Measurements from ENCODE around the gene GRK2. TPM values are rescaled to one million over a fixed set of nuclear protein-coding genes. Genes with fewer than 3 reads are reported as not detected.

GRK2 gene
- total and polyA plus RNA-seq, 9 of the 15 experiments (the other 6 are each of a cell fraction or from before 2014, with no cell fraction given): 0.24 to 95.8 (median 56.5) TPM

DNA sequence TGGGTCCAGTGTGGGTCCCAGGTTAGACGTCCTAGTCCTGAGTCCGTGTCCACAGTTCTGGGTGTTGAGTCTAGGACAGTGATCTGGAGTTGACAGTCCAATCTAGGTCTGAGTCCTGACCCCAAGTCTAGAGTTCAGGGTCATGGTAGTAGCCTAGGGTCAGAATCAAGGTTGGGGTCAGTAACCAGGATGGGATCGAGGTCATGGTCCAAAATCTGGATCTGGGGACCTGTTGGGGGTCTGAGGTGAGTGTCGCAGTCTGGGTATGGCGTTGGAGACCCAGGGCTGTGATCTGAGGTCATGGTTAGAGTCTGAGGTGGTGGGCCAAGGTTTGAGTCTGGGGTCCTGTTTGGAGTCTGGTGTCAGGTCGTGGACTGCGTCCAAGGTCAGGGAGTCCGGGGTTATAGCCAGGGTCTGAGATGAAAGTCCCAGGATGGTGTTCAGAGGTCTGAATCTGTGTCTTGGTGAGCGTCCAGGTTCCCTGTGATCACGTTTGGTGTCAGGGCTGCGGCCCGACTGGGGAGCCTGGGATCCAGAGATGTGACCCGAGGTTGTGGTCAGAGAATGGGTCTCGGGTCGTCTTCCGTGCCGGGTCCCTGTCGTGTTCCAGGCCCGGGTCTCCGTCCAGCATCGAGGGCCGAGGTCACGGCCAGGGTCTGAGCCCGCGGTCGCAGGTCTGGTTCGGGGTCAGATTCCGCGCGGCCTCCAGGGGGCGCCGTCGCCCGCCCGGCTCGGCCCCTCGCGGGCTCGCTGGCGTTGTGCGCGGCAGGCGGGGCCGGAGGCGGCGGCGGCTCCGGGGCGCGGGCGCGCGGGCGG is 432 bp upstream of the GRK2 start (continued):
- TF ChIP-seq CTCF (IDR thresholded peaks at IDR 0.05 in 2 of 3, conservative IDR thresholded peaks at IDR 0.05 in 1 of 3; ENCODE audit: insufficient read depth in 2 of 3, low read depth in 1 of 3, low read length in 3 of 3) (peak; percentile 69 to 88 (median 82)), HDAC1 (IDR thresholded peaks at IDR 0.05) (no peak), KAT8 (IDR thresholded peaks at IDR 0.05; ENCODE audit: low read depth) (no peak), ZBTB9 (CRISPR knock-in tag; IDR thresholded peaks at IDR 0.05) (peak; percentile 51; the same call in 1 of the 2 replicates), ATF7 (IDR thresholded peaks at IDR 0.05) (0 out of 2 replicates have a peak, but pooled peaks have one; percentile 14), ZNF79 (CRISPR knock-in tag; IDR thresholded peaks at IDR 0.05; ENCODE audit: low read depth) (no peak), MAZ (CRISPR knock-in tag; conservative IDR thresholded peaks at IDR 0.05 in 1 of 2, IDR thresholded peaks at IDR 0.05 in 1 of 2) (peak; percentile 43 to 61; a peak in 3 of 4 replicates), SMARCB1 (IDR thresholded peaks at IDR 0.05; ENCODE audit: insufficient read length, low read depth) (no peak), RCOR1 (IDR thresholded peaks at IDR 0.05; ENCODE audit: borderline replicate concordance in 1 of 2, low read depth in 2 of 2, low read length in 2 of 2) (peak in 1 of 2 experiments; percentile 29; a peak in 1 of 4 replicates)
- TF ChIP-seq, protein P1, sequence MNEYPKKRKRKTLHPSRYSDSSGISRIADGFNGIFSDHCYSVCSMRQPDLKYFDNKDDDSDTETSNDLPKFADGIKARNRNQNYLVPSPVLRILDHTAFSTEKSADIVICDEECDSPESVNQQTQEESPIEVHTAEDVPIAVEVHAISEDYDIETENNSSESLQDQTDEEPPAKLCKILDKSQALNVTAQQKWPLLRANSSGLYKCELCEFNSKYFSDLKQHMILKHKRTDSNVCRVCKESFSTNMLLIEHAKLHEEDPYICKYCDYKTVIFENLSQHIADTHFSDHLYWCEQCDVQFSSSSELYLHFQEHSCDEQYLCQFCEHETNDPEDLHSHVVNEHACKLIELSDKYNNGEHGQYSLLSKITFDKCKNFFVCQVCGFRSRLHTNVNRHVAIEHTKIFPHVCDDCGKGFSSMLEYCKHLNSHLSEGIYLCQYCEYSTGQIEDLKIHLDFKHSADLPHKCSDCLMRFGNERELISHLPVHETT (CRISPR knock-in tag; conservative IDR thresholded peaks at IDR 0.05 in 1 of 2, IDR thresholded peaks at IDR 0.05 in 1 of 2): 0 out of 4 replicates have a peak, but pooled peaks of 1 of the 2 experiments have one; percentile 80
- TF ChIP-seq, protein P2, sequence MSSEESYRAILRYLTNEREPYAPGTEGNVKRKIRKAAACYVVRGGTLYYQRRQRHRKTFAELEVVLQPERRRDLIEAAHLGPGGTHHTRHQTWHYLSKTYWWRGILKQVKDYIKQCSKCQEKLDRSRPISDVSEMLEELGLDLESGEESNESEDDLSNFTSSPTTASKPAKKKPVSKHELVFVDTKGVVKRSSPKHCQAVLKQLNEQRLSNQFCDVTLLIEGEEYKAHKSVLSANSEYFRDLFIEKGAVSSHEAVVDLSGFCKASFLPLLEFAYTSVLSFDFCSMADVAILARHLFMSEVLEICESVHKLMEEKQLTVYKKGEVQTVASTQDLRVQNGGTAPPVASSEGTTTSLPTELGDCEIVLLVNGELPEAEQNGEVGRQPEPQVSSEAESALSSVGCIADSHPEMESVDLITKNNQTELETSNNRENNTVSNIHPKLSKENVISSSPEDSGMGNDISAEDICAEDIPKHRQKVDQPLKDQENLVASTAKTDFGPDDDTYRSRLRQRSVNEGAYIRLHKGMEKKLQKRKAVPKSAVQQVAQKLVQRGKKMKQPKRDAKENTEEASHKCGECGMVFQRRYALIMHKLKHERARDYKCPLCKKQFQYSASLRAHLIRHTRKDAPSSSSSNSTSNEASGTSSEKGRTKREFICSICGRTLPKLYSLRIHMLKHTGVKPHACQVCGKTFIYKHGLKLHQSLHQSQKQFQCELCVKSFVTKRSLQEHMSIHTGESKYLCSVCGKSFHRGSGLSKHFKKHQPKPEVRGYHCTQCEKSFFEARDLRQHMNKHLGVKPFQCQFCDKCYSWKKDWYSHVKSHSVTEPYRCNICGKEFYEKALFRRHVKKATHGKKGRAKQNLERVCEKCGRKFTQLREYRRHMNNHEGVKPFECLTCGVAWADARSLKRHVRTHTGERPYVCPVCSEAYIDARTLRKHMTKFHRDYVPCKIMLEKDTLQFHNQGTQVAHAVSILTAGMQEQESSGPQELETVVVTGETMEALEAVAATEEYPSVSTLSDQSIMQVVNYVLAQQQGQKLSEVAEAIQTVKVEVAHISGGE (CRISPR knock-in tag; IDR thresholded peaks at IDR 0.05): peak in 1 of 3 experiments; percentile 46; a peak in 1 of 6 replicates
- TF ChIP-seq, protein P3, sequence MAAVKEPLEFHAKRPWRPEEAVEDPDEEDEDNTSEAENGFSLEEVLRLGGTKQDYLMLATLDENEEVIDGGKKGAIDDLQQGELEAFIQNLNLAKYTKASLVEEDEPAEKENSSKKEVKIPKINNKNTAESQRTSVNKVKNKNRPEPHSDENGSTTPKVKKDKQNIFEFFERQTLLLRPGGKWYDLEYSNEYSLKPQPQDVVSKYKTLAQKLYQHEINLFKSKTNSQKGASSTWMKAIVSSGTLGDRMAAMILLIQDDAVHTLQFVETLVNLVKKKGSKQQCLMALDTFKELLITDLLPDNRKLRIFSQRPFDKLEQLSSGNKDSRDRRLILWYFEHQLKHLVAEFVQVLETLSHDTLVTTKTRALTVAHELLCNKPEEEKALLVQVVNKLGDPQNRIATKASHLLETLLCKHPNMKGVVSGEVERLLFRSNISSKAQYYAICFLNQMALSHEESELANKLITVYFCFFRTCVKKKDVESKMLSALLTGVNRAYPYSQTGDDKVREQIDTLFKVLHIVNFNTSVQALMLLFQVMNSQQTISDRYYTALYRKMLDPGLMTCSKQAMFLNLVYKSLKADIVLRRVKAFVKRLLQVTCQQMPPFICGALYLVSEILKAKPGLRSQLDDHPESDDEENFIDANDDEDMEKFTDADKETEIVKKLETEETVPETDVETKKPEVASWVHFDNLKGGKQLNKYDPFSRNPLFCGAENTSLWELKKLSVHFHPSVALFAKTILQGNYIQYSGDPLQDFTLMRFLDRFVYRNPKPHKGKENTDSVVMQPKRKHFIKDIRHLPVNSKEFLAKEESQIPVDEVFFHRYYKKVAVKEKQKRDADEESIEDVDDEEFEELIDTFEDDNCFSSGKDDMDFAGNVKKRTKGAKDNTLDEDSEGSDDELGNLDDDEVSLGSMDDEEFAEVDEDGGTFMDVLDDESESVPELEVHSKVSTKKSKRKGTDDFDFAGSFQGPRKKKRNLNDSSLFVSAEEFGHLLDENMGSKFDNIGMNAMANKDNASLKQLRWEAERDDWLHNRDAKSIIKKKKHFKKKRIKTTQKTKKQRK (IDR thresholded peaks at IDR 0.05; ENCODE audit: borderline replicate concordance, low read depth, low read length): no peak

All from K562 (cell line).